Stomach (tissue), 4 donors: Measurements from ENCODE around the gene WDSUB1.

ENCODE experiments used
- EP300 ChIP-seq: sonication (generic); formaldehyde crosslinking; IDR thresholded peaks from one replicate; pipeline ENCODE4 v1.6.1; 2017; ENCODE audit warnings: antibody characterized with exemption
- POLR2A ChIP-seq, 4 donors: fragments of 450-650 bp; IDR thresholded peaks; one replicate each; pipeline ENCODE4 v1.6.1; 2016; ENCODE audit warnings: antibody characterized with exemption in 4 of 4, control low read depth in 2 of 4, mild to moderate bottlenecking in 1 of 4, moderate library complexity in 1 of 4
- POLR2AphosphoS5 ChIP-seq, 3 donors: sonication (generic); formaldehyde crosslinking; IDR thresholded peaks; one replicate each; pipeline ENCODE4 v1.6.1; 2016; ENCODE audit warnings: antibody characterized with exemption in 3 of 3

DNA sequence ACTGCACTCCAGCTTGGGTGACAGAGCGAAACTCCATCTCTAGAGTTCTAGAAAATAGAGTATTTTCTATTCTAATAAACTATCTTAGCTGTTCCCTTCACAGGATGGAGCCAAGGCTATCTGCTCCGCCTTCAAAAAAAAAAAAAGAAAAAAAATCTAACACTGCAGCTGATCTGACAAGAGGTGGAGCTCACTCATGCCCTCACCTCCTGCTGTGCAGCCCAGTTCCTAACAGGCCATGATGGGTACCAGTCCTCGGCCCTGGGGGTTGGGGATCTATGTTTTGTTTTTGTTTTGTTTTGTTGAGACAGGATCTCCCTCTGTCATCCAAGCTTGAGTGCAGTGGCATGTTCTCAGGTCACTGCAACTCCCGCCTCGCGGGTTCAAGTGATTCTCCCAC is 3.0 kb downstream of the WDSUB1 start:
- TF ChIP-seq EP300 (no peak), POLR2AphosphoS5 (IDR thresholded peaks at IDR 0.05) (no peak), POLR2A (IDR thresholded peaks at IDR 0.05) (no peak)
